A673 (cell line): ENCODE data around the gene RABGAP1L. TPM values are rescaled to one million over a fixed set of nuclear protein-coding genes. Genes with fewer than 3 reads are reported as not detected.

Experiments
- BruUV-seq: library from RNA; stranded (reverse); fragments of 400-500 nt; replicated peaks from 2 replicates; lab custom pipeline; 2021; lab: Mats Ljungman, UMichigan
- CTCF ChIA-PET: fragments of 300-600 bp; sonication (Branson Sonifier 250); formaldehyde crosslinking; loops from one replicate; lab custom pipeline; 2022; ENCODE audit warnings: antibody characterized with exemption; lab: Charles Lee
- POLR2A ChIA-PET: fragments of 300-600 bp; sonication (Branson Sonifier 250); formaldehyde crosslinking; loops from one replicate; lab custom pipeline; 2022; ENCODE audit warnings: antibody characterized with exemption; ENCODE audit not compliant: low non-redundant PET; lab: Charles Lee
- DNase-seq: peaks from one replicate; pipeline ENCODE4 v3.0.0-alpha.2; 2015; ENCODE audit warnings: low spot score
- H3K27ac ChIP-seq: fragments of 200-600 bp; sonication (generic); 2 replicates; pipeline ENCODE4 v1.5.1; 2016; ENCODE audit warnings: mixed run types, low read depth, mild to moderate bottlenecking, mixed read lengths, antibody characterized with exemption, low read length; ENCODE audit not compliant: poor library complexity, severe bottlenecking
- H3K27me3 ChIP-seq: fragments of 200-600 bp; sonication (generic); replicated peaks from 2 replicates; pipeline ENCODE4 v1.6.1; 2017; ENCODE audit warnings: mixed run types, low read depth, mild to moderate bottlenecking, mixed read lengths, antibody characterized with exemption, low read length; ENCODE audit not compliant: insufficient read depth, poor library complexity
- H3K36me3 ChIP-seq: fragments of 200-600 bp; sonication (generic); 2 replicates; pipeline ENCODE4 v1.6.1; 2016; ENCODE audit warnings: mixed run types, mild to moderate bottlenecking, mixed read lengths, antibody characterized with exemption, low read length; ENCODE audit not compliant: insufficient read depth, poor library complexity, severe bottlenecking
- H3K4me1 ChIP-seq: fragments of 200-600 bp; sonication (generic); 2 replicates; pipeline ENCODE4 v1.6.1; 2017; ENCODE audit warnings: mixed run types, mild to moderate bottlenecking, mixed read lengths, antibody characterized with exemption, low read length; ENCODE audit not compliant: insufficient read depth, poor library complexity, severe bottlenecking
- H3K4me3 ChIP-seq: fragments of 200-600 bp; sonication (generic); 2 replicates; pipeline ENCODE4 v1.5.1; 2016; ENCODE audit warnings: low read depth, mixed run types, mild to moderate bottlenecking, mixed read lengths, low read length; ENCODE audit not compliant: poor library complexity, severe bottlenecking
- H3K9me3 ChIP-seq: fragments of 200-600 bp; sonication (generic); 2 replicates; pipeline ENCODE4 v1.6.1; 2016; ENCODE audit warnings: mixed run types, low read depth, mild to moderate bottlenecking, mixed read lengths, antibody characterized with exemption, low read length; ENCODE audit not compliant: poor library complexity, severe bottlenecking
- CTCF ChIP-seq: fragments of 300-800, 200-600 bp; sonication (generic); conservative IDR thresholded peaks from 2 replicates; pipeline ENCODE4 v1.5.1; 2017; ENCODE audit warnings: low read depth, mild to moderate bottlenecking, antibody characterized with exemption, low read length, moderate library complexity, mixed read lengths
- EZH2 ChIP-seq: fragments of 200-600 bp; sonication (generic); IDR thresholded peaks from 2 replicates; pipeline ENCODE4 v1.6.1; 2017; ENCODE audit warnings: borderline replicate concordance, low read depth, mild to moderate bottlenecking, mixed read lengths, antibody characterized with exemption, low read length; ENCODE audit not compliant: poor library complexity, severe bottlenecking
- intact Hi-C: fragments of 100-400 bp; cut with micrococcal nuclease; formaldehyde crosslinking; loops from one replicate; pipeline ENCODE4 v1.10.0; 2022; ENCODE audit not compliant: unreplicated experiment
- total RNA-seq: library from RNA; stranded (reverse); gene quantifications from 2 replicates; pipeline ENCODE4 v1.2.3, GENCODE V29; 2021

The RABGAP1L gene
- total RNA-seq, 1 experiment from 2014 or later: 19.3 TPM

DNA sequence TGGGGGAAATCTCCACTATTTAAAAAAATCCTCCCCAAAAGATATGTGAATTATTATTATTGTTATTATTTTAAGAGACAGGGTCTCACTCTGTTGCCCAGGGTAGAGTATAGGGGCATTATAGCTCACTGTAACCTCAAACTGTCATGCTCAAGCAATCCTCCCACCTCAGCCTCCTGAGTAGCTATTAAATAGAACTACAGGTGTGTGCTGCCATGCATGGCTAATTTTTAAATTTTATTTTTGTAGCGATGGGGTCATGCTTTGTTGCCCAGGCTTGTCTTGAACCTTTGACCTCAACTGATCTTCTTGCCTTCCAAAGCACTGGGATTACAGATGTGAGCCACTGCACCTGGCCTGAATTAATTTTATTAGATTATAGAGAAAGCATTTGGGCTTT, 116.8 kb downstream of the RABGAP1L start:
- no peak for DNase-seq
- Histone ChIP-seq H3K4me3 (no peak overlapping the region), H3K9me3 (no peaks in the 10 kb centered on the region), H3K27ac (no peak overlapping the region), H3K36me3 (no peaks in the 10 kb centered on the region), H3K4me1 (peaks cover 5% of the 10 kb centered on the region), H3K27me3 (no peaks in the 10 kb centered on the region)
- CTCF ChIA-PET: interaction anchor here (0.7 kb wide), 1 partner anchor 14 kb away, joined by 3 read pairs; no protein-coding TSS in a partner anchor
- POLR2A ChIA-PET: no interaction called here
- no TSS peak for BruUV-seq
- intact Hi-C loops: no loop called here
- no peak for TF ChIP-seq CTCF
- no peak for TF ChIP-seq EZH2

GRCh38 chr1:174284052-174284451, 124.7 kb downstream of the RABGAP1L start:
- no TSS peak for BruUV-seq

DNA sequence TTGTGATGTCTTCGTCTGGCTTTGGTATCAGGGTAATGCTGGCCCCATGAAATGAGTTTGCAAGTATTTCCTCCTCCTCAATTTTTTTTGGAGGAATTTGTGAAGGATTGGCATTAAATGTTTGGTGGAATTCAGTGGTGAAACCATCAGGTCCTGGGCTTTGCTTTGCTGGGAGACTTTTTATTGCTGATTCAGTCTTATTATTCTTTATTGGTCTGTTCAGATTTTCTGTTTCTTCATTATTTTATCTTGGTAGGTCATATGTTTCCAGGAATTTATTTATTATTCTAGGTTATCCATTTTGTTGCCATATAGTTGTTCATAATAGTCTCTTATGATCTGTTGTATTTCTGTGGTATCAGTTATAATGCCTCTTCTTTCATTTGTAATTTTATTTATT, 126.7 kb downstream of the RABGAP1L start:
- Histone ChIP-seq H3K4me1 (no peaks in the 10 kb centered on the region), H3K4me3 (no peak overlapping the region), H3K27me3 (no peaks in the 10 kb centered on the region), H3K36me3 (no peaks in the 10 kb centered on the region), H3K27ac (no peak overlapping the region), H3K9me3 (no peaks in the 10 kb centered on the region)
- TF ChIP-seq CTCF (no peak), EZH2 (no peak)
- ChIA-PET POLR2A (no interaction called here), CTCF (no interaction called here)
- no TSS peak for BruUV-seq
- intact Hi-C loops: no loop called here
- DNase-seq: no peak

More at GRCh38 chr1:174284052-174284451, 124.7 kb downstream of the RABGAP1L start:
- no peak for TF ChIP-seq CTCF
- no peak for TF ChIP-seq EZH2
- no peaks in the 10 kb centered on the region for H3K4me1 ChIP-seq
- H3K27me3 ChIP-seq: no peaks in the 10 kb centered on the region
- intact Hi-C loops: no loop called here
- no peaks in the 10 kb centered on the region for H3K9me3 ChIP-seq
- no peak overlapping the region for H3K27ac ChIP-seq
- ChIA-PET POLR2A (interaction anchor here (0.5 kb wide), 1 partner anchor 722 kb away, joined by 3 read pairs; no protein-coding TSS in a partner anchor), CTCF (no interaction called here)
- H3K4me3 ChIP-seq: no peak overlapping the region
- no peaks in the 10 kb centered on the region for H3K36me3 ChIP-seq
- DNase-seq: no peak
